Vagina (tissue), 2 donors: Measurements from ENCODE around the gene URB1. TPM values are rescaled to one million over a fixed set of nuclear protein-coding genes. Genes with fewer than 3 reads are reported as not detected.

Experiments
- DNase-seq, 2 donors: peaks; one replicate each; pipeline ENCODE4 v3.0.0-alpha.2; 2017; ENCODE audit errors: extremely low spot score in 2 of 2
- H3K27ac ChIP-seq: fragments of 200-600 bp; sonication (generic); one replicate; pipeline ENCODE4 v1.5.1; 2019
- H3K27me3 ChIP-seq: fragments of 200-600 bp; sonication (generic); one replicate; pipeline ENCODE4 v1.5.1; 2019
- H3K36me3 ChIP-seq, 2 donors: fragments of 200-600 bp; sonication (generic); one replicate each; pipeline ENCODE4 v1.5.1; 2017 to 2019
- H3K4me1 ChIP-seq: fragments of 200-600 bp; sonication (generic); one replicate; pipeline ENCODE4 v1.5.1; 2019
- H3K4me3 ChIP-seq, 2 donors: fragments of 200-600 bp; sonication (generic); 1 replicate in 1 of 2; 2 replicates in 1 of 2; pipeline ENCODE4 v1.5.1; 2016 to 2019
- H3K9me3 ChIP-seq: fragments of 200-600 bp; sonication (generic); one replicate; pipeline ENCODE4 v1.5.1; 2019
- POLR2A ChIP-seq, 2 donors: fragments of 450-650 bp; IDR thresholded peaks; one replicate each; pipeline ENCODE4 v1.6.1; 2017; ENCODE audit warnings: antibody characterized with exemption in 2 of 2, mild to moderate bottlenecking in 2 of 2, moderate library complexity in 2 of 2
- POLR2AphosphoS5 ChIP-seq, 2 donors: sonication (generic); formaldehyde crosslinking; IDR thresholded peaks; one replicate each; pipeline ENCODE4 v1.9.0; 2017; ENCODE audit warnings: antibody characterized with exemption in 2 of 2, mild to moderate bottlenecking in 2 of 2, low read depth in 1 of 2; ENCODE audit not compliant: insufficient read depth in 1 of 2
- intact Hi-C: fragments of 100-400 bp; cut with DNase I; formaldehyde crosslinking; loops from one replicate; pipeline ENCODE4 v1.15.1; 2023
- total RNA-seq: library from RNA; depleted of rRNA; stranded (reverse); fragments of >200 nt; gene quantifications from one replicate; pipeline ENCODE4 v1.2.3, GENCODE V29; 2016
- TF ChIP-seq, protein P1 (sequence below), 3 experiments: fragments of 450-650 bp in 2 of 3; fragments of 200-600 bp in 1 of 3; sonication (generic) in 1 of 3; IDR thresholded peaks; one replicate each; pipeline ENCODE4 v1.5.1; 2017 to 2019; ENCODE audit warnings: antibody characterized with exemption in 3 of 3, mild to moderate bottlenecking in 2 of 3, moderate library complexity in 2 of 3

Gene URB1
- total RNA-seq, 1 donor from 2014 or later: 23.8 TPM

DNA sequence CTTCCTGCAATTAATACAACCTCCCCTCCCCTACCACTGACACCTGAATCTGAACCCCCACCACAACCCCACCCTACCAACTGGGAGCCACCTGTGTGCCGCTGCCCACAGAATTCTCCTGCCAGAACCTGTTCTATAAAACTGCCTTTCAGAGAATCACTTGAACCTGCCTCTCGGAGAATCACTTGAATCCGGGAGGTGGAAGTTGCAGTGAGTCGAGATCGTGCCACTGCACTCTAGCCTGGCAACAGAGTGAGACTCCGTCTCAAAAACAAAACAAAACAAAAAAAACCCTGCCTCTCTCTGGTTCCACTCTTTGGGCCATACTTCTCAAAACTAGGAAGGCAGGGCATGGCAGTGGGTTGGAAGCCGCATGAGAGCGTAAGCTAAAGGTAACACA lies 5.7 kb downstream of the URB1 start:
- Histone ChIP-seq H3K27me3 (no peaks in the 10 kb centered on the region), H3K27ac (no peak overlapping the region), H3K36me3 (peaks cover 0 to 28% of the 10 kb centered on the region in 2 donors), H3K4me3 (no peak overlapping the region), H3K9me3 (no peaks in the 10 kb centered on the region), H3K4me1 (peaks cover 63% of the 10 kb centered on the region)
- DNase-seq: no peak
- intact Hi-C loops: no loop called here
- TF ChIP-seq POLR2AphosphoS5 (IDR thresholded peaks at IDR 0.05; ENCODE audit: insufficient read depth in 1 of 2, low read depth in 1 of 2) (no peak), POLR2A (IDR thresholded peaks at IDR 0.05) (no peak)
- TF ChIP-seq, protein P1, sequence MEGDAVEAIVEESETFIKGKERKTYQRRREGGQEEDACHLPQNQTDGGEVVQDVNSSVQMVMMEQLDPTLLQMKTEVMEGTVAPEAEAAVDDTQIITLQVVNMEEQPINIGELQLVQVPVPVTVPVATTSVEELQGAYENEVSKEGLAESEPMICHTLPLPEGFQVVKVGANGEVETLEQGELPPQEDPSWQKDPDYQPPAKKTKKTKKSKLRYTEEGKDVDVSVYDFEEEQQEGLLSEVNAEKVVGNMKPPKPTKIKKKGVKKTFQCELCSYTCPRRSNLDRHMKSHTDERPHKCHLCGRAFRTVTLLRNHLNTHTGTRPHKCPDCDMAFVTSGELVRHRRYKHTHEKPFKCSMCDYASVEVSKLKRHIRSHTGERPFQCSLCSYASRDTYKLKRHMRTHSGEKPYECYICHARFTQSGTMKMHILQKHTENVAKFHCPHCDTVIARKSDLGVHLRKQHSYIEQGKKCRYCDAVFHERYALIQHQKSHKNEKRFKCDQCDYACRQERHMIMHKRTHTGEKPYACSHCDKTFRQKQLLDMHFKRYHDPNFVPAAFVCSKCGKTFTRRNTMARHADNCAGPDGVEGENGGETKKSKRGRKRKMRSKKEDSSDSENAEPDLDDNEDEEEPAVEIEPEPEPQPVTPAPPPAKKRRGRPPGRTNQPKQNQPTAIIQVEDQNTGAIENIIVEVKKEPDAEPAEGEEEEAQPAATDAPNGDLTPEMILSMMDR (IDR thresholded peaks at IDR 0.05): no peak

DNA sequence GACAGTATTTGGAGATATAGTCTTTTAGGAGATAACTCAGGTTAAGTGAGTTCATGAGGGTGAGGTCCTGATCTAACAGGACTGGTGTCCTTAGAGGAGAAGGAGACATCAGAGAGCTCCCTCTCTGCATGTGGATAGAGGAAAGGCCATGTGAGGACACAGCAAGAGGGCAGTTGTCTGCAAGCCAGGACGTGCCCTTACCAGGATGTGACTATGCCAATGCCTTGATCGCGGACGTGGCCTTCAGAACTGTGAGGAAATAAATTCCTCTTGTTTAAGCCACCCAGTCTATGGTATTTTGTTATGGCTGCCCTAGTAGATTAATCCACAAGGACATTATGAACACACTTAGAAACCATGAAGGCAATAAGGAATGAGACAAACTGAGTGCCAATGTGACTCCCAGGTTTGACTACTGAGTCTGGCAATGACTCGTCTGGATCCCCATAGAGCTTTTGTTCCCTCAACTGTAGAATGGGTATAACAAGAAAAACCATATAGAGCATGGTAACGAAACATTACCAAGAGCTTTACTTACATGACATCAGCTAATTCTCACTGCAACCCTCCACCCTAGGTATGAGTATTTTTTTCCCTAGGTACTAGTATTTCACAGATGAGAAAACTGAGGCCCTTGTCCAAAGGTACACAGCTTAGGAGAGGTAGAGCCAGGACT lies 6.5 kb downstream of the URB1 start:
- H3K27ac ChIP-seq: no peak overlapping the region
- H3K27me3 ChIP-seq: no peaks in the 10 kb centered on the region
- no peaks in the 10 kb centered on the region for H3K9me3 ChIP-seq
- TF ChIP-seq, protein P1 (IDR thresholded peaks at IDR 0.05): no peak
- TF ChIP-seq POLR2AphosphoS5 (IDR thresholded peaks at IDR 0.05; ENCODE audit: insufficient read depth in 1 of 2, low read depth in 1 of 2) (no peak), POLR2A (IDR thresholded peaks at IDR 0.05) (no peak)
- H3K36me3 ChIP-seq: peaks cover 0 to 28% of the 10 kb centered on the region in 2 donors
- no peak for DNase-seq
- intact Hi-C loops: no loop called here
- H3K4me3 ChIP-seq: no peak overlapping the region
- H3K4me1 ChIP-seq: peaks cover 59% of the 10 kb centered on the region

DNA sequence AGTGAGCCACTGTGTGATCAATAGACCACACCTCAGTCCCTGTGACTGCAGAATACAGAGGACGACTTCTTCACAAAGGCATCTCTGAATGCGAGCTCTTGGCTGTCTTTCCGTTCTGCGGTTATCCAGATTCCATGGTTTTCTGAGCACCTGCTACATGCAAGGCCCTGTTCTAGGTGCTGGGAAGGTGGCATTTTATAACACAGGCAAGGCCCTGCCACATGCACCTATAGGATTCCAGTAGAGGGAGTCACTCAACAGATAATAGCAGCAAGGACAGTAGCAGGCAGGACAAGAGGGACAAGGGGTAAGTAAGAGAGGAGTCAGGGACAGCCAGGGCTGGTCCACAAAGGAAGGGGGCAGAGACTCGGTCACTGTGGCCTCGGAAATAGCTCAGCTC lies 9.0 kb downstream of the URB1 start:
- no peak overlapping the region for H3K4me3 ChIP-seq
- no peaks in the 10 kb centered on the region for H3K9me3 ChIP-seq
- DNase-seq: no peak
- H3K4me1 ChIP-seq: peaks cover 41% of the 10 kb centered on the region
- no peak overlapping the region for H3K27ac ChIP-seq
- TF ChIP-seq POLR2AphosphoS5 (IDR thresholded peaks at IDR 0.05; ENCODE audit: insufficient read depth in 1 of 2, low read depth in 1 of 2) (no peak), POLR2A (IDR thresholded peaks at IDR 0.05) (no peak)
- H3K27me3 ChIP-seq: no peaks in the 10 kb centered on the region
- intact Hi-C loops: no loop called here
- H3K36me3 ChIP-seq: peaks cover 0 to 51% of the 10 kb centered on the region in 2 donors

DNA sequence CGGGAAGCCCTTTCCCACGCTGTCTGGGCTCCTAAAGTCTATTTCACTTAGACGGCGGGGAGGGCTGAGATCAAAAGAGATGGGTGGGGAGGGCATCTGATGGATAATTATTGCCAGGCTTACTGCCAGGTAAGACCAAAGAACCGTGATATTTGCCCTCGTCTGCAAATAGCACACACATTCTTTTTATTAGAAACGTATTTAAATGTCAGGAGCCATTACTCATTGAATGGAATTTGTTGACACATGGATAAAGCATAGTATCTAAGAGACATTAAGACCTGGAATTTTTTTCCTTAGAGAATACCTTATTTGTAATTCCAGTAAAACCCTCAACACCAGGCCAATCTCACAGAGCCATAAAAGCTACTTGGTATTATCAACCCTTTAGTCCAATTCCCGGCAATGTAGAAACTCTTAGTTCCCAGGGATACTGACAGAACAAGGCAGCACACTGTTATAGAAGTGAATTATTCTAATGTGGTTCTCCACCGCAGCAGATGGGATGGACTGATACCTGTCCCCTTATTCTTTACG lies 10.6 kb downstream of the URB1 start:
- Histone ChIP-seq H3K4me3 (no peak overlapping the region), H3K4me1 (peaks cover 27% of the 10 kb centered on the region), H3K9me3 (no peaks in the 10 kb centered on the region), H3K36me3 (peaks cover 0 to 56% of the 10 kb centered on the region in 2 donors), H3K27ac (peak overlapping the region; percentile 77), H3K27me3 (no peaks in the 10 kb centered on the region)
- intact Hi-C loops: no loop called here
- no peak for DNase-seq
- TF ChIP-seq, protein P1 (IDR thresholded peaks at IDR 0.05): no peak
- TF ChIP-seq POLR2AphosphoS5 (IDR thresholded peaks at IDR 0.05; ENCODE audit: insufficient read depth in 1 of 2, low read depth in 1 of 2) (peak in 1 of 2 donors; percentile 22), POLR2A (IDR thresholded peaks at IDR 0.05) (no peak)

DNA sequence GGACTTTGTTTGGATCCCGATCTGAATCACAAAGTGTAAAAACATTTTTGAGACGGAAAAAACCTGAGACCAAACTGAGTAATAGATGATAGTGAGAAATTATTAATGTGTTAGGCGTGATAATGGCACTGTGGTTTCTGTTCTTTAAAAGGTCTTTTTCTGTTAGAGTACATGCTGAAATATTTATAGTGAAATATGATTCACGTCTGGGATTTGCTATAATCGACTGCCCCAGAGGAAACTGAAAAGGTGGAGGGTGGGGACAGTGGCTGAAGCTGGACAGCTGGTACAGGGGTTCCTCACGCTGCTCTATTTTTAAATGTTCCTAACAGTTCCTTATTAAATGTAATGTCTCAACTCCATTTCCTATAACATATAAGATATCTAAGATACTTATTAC lies 11.2 kb downstream of the URB1 start:
- intact Hi-C loops: no loop called here
- TF ChIP-seq POLR2AphosphoS5 (IDR thresholded peaks at IDR 0.05; ENCODE audit: insufficient read depth in 1 of 2, low read depth in 1 of 2): no peak
- TF ChIP-seq, protein P1 (IDR thresholded peaks at IDR 0.05): no peak
- no peak for DNase-seq
- Histone ChIP-seq H3K9me3 (no peaks in the 10 kb centered on the region), H3K4me1 (peaks cover 21% of the 10 kb centered on the region), H3K27me3 (no peaks in the 10 kb centered on the region), H3K36me3 (peaks cover 0 to 62% of the 10 kb centered on the region in 2 donors), H3K27ac (peak overlapping the region; percentile 35), H3K4me3 (no peak overlapping the region)
